ENCODE data around the gene NHERF1.

Gene NHERF1

GRCh38 chr17:74748529-74749278 lies at the start of gene NHERF1:
NHERF1 (plus strand) TSS chr17:74748628; CDS start chr17:74748847, 219 bp downstream.
- DNase-seq, result peak; percentile 92

GRCh38 chr17:74699236-74699635 lies 49.2 kb upstream of the NHERF1 start:
- DNase-seq, result no peak

- no peak for DNase-seq
Observed at GRCh38 chr17:74702116-74702871, 46.1 kb upstream of the NHERF1 start.

- DNase-seq, result no peak
Observed at GRCh38 chr17:74703311-74703710, 45.1 kb upstream of the NHERF1 start.

GRCh38 chr17:74704544-74704943 lies 43.9 kb upstream of the NHERF1 start:
- no peak for DNase-seq

- no peak for DNase-seq
Observed at GRCh38 chr17:74711058-74711824, 37.2 kb upstream of the NHERF1 start.

- no peak for DNase-seq
Observed at GRCh38 chr17:74712301-74712700, 36.1 kb upstream of the NHERF1 start.

- DNase-seq, result no peak
Observed at GRCh38 chr17:74712756-74713155, 35.7 kb upstream of the NHERF1 start, which contains the start of gene CD300LF. CD300LF (minus strand) TSS chr17:74712923; CDS start chr17:74712866, 57 bp downstream.

GRCh38 chr17:74713171-74713755 lies 35.2 kb upstream of the NHERF1 start:
- no peak for DNase-seq

GRCh38 chr17:74715144-74715543 lies 33.3 kb upstream of the NHERF1 start:
- no peak for DNase-seq

- DNase-seq, result no peak
Observed at GRCh38 chr17:74720506-74720905, 27.9 kb upstream of the NHERF1 start.

GRCh38 chr17:74722782-74723181 lies 25.6 kb upstream of the NHERF1 start:
- DNase-seq, result no peak

GRCh38 chr17:74723891-74724290 lies 24.5 kb upstream of the NHERF1 start:
- DNase-seq, result no peak

GRCh38 chr17:74725111-74725510 lies 23.3 kb upstream of the NHERF1 start:
- no peak for DNase-seq

GRCh38 chr17:74728033-74728701 lies 20.3 kb upstream of the NHERF1 start:
- DNase-seq, result no peak

- DNase-seq, result no peak
Observed at GRCh38 chr17:74728702-74729075, 19.7 kb upstream of the NHERF1 start.

GRCh38 chr17:74729368-74729767 lies 19.1 kb upstream of the NHERF1 start:
- no peak for DNase-seq

GRCh38 chr17:74729866-74730265 lies 18.6 kb upstream of the NHERF1 start:
- DNase-seq, result no peak

- DNase-seq, result no peak
Observed at GRCh38 chr17:74730491-74731346, 17.7 kb upstream of the NHERF1 start.

GRCh38 chr17:74731347-74731605 lies 17.2 kb upstream of the NHERF1 start:
- DNase-seq, result no peak

GRCh38 chr17:74732042-74732867 lies 16.2 kb upstream of the NHERF1 start:
- DNase-seq, result no peak
